Pancreas (tissue), 10 donors: Measurements from ENCODE around the gene RUNX1. TPM values are rescaled to one million over a fixed set of nuclear protein-coding genes. Genes with fewer than 3 reads are reported as not detected.

ENCODE experiments used
- ATAC-seq, 4 donors: fragments of 200-7000 bp; cut with Tn5 transposase; one replicate each; pipeline versions ENCODE4 v1.8.0 to v1.9.1; 2020; ENCODE audit warnings: mild to moderate bottlenecking in 4 of 4, moderate library complexity in 4 of 4
- DNase-seq, 6 donors: peaks; one replicate each; pipeline ENCODE4 v3.0.0-alpha.2; 2020
- FAIRE-seq: peaks from 2 replicates; lab custom pipeline; 2012; peaks lifted over from hg19 to GRCh38; lab: Jason Lieb, UNC
- H3K27ac ChIP-seq, 4 donors: fragments of 200-600 bp; sonication (generic); 1 replicate in 3 of 4; 2 replicates in 1 of 4; pipeline versions ENCODE4 v1.5.0 to v1.8.0; 2020
- H3K27me3 ChIP-seq, 4 donors: fragments of 200-600 bp; one replicate each; pipeline ENCODE4 v1.8.0; 2021
- H3K36me3 ChIP-seq, 3 donors: fragments of 200-600 bp; sonication (generic) in 1 of 3; one replicate each; pipeline versions ENCODE4 v1.5.0 to v1.8.0; 2020 to 2021
- H3K4me1 ChIP-seq, 3 donors: fragments of 200-600 bp; one replicate each; pipeline ENCODE4 v1.8.0; 2021
- H3K4me3 ChIP-seq, 4 donors: fragments of 200-600 bp; sonication (generic) in 2 of 4; one replicate each; pipeline versions ENCODE4 v1.5.0 to v1.8.0; 2020 to 2021
- H3K9me3 ChIP-seq, 4 donors: fragments of 200-600 bp; one replicate each; pipeline ENCODE4 v1.8.0; 2021
- WGBS, 2 donors: extraction: QIAGEN DNeasy Blood & Tissue Kit; methylation state at CpG; one replicate each; pipeline ENCODE4 v1.1.7; 2013; 5-methylcytosine and 5-hydroxymethylcytosine counted together
- intact Hi-C, 3 donors: fragments of 100-400 bp; cut with DNase I; formaldehyde crosslinking; loops; one replicate each; pipeline versions ENCODE4 v1.11.1 to v1.14.2; 2022
- polyA plus RNA-seq, 2 donors: library from polyadenylated mRNA; stranded (reverse); fragments of 200-250 nt; gene quantifications; one replicate each; pipeline ENCODE4 v1.2.3, GENCODE V29; 2013
- total RNA-seq, 6 donors: library from RNA; stranded (reverse); fragmentation: NEBNext Ultra II Directional in 4 of 6; extraction: Animal tissue kit (Norgen Biotek cat#: 25700) in 4 of 6; gene quantifications; one replicate each; pipeline versions ENCODE4 v1.2.1 to v1.2.4, GENCODE V29; 2021 to 2023
- TF ChIP-seq, protein P1 (sequence below), 4 donors: fragments of 200-600 bp; sonication (generic) in 3 of 4; IDR thresholded peaks; one replicate each; pipeline versions ENCODE4 v1.5.0 to v1.8.0; 2021; ENCODE audit warnings: antibody characterized with exemption in 4 of 4
- donor health status: healthy with polysubstance abuse.
- donor health status: DM: no; HTN: no; CAD: no; lungs with moderate emphysema.
- donor health status: DM: no; HTN: no; CAD: no.
- donor health status: control.
- donor health status: control.
- donor health status: Bipolar disorder and iron deficiency.
- donor health status: DM: yes; HTN: yes; CAD: no.
- donor health status: DM: no; HTN: no; CAD: no.
- donor health status: DM: no; HTN: no; CAD: no.
- donor health status: DM: yes; HTN: yes; CAD: no.

Gene RUNX1
- total and polyA plus RNA-seq, 8 donors: 2.1 to 38.2 (median 4.5) TPM

DNA sequence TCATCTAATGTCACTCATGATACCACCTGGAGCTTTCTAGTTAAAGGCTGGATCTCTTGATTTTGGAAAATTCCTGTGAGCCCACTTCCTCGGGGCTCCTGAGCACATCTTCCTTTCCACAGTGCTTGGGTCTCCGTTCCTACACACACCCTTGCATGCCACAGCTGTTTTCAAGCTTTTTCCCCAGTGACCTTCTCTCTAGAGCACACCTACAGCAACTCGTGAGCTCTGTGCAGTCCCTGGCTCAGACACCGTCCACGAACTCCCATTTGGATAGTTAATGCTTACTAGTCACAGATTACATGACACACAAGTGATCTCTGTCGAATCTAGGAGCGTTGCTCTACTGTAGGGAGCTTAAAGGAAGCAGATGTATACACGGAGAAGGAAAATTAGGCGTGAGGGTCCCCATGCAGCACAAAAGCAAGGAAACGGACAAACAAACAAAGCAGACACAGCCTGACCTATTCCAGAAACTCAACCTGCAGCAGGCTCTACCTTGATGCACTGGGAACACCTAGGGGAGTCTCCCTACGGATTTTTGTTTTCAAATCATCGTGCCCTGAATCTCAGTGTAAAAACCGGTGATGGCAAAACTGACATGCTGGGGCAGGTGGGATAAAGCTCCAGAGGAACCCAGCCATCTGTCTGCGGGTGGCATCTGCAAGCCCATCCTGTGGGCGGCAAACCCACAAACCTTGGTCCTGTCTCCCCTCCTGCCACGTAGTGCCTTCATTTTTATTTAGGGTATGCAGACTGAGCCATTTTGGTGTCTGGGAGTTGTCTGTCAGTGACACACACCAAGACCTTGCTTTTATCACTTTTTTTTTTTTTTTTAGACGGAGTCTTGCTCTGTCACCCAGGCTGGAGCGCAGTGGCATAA is 177.8 kb downstream of the RUNX1 start:
- H3K9me3 ChIP-seq: no peaks in the 10 kb centered on the region
- no peak for FAIRE-seq
- H3K4me3 ChIP-seq: no peak overlapping the region
- H3K36me3 ChIP-seq: no peaks in the 10 kb centered on the region
- WGBS, 2 donors: 72 to 74% methylated on average over 18 of the region's 18 CpGs
- ATAC-seq: no peak
- intact Hi-C loops: no loop called here
- TF ChIP-seq, protein P1, sequence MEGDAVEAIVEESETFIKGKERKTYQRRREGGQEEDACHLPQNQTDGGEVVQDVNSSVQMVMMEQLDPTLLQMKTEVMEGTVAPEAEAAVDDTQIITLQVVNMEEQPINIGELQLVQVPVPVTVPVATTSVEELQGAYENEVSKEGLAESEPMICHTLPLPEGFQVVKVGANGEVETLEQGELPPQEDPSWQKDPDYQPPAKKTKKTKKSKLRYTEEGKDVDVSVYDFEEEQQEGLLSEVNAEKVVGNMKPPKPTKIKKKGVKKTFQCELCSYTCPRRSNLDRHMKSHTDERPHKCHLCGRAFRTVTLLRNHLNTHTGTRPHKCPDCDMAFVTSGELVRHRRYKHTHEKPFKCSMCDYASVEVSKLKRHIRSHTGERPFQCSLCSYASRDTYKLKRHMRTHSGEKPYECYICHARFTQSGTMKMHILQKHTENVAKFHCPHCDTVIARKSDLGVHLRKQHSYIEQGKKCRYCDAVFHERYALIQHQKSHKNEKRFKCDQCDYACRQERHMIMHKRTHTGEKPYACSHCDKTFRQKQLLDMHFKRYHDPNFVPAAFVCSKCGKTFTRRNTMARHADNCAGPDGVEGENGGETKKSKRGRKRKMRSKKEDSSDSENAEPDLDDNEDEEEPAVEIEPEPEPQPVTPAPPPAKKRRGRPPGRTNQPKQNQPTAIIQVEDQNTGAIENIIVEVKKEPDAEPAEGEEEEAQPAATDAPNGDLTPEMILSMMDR (IDR thresholded peaks at IDR 0.05): no peak
- no peaks in the 10 kb centered on the region for H3K27me3 ChIP-seq
- DNase-seq: no peak
- H3K27ac ChIP-seq: no peak overlapping the region
- no peaks in the 10 kb centered on the region for H3K4me1 ChIP-seq

DNA sequence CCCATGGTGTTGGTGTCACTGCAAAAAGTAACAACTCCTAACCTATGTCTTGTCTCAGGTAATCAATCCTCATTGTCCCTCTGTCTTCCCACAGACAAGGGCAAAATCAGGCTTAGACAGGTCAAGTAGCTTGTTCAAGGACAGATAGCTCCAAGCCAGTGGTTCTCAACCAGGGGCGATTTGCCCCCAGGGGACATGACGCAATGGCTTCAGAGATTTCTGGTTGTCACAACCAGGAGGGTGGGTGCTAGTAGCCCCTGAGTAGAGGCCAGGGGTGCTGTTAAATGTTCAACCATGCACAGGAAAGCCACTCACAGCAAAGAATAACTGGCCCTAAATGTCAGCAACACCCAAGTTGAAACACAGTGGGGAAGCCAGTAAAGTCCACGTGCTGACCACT is 178.9 kb downstream of the RUNX1 start:
- Histone ChIP-seq H3K36me3 (no peaks in the 10 kb centered on the region), H3K27me3 (no peaks in the 10 kb centered on the region), H3K27ac (no peak overlapping the region), H3K4me1 (no peaks in the 10 kb centered on the region), H3K9me3 (no peaks in the 10 kb centered on the region), H3K4me3 (no peak overlapping the region)
- DNase-seq (no peak), FAIRE-seq (no peak), ATAC-seq (no peak)
- TF ChIP-seq, protein P1 (IDR thresholded peaks at IDR 0.05): no peak
- WGBS, 2 donors: 78 to 86% methylated on average over 3 of the region's 3 CpGs
- intact Hi-C loops: no loop called here

DNA sequence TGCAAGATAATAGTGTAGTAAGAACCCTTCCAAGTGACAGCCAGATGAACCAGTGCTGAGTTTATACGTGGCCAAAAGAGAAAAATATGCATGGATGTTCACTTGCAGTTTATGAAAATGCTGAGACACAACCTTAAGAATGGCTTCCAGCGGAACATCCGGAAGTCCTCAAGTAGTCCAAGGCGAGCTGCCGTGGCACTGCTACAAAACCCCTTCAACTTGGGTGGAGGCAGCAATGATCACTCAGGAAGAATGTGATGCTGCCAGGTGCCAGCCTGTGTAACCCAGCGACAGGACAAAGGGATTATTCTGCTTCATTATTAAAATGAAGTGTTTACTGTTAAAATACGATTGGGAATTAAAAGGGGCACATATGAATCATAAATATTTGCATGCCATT is 179.6 kb downstream of the RUNX1 start:
- no peak overlapping the region for H3K4me3 ChIP-seq
- no peaks in the 10 kb centered on the region for H3K9me3 ChIP-seq
- intact Hi-C loops: no loop called here
- no peak overlapping the region for H3K27ac ChIP-seq
- 78 to 79% methylated on average over 7 of the region's 7 CpGs for WGBS, 2 donors
- ATAC-seq (no peak), FAIRE-seq (no peak), DNase-seq (no peak)
- TF ChIP-seq, protein P1 (IDR thresholded peaks at IDR 0.05): no peak
- no peaks in the 10 kb centered on the region for H3K36me3 ChIP-seq
- H3K27me3 ChIP-seq: no peaks in the 10 kb centered on the region
- no peaks in the 10 kb centered on the region for H3K4me1 ChIP-seq

DNA sequence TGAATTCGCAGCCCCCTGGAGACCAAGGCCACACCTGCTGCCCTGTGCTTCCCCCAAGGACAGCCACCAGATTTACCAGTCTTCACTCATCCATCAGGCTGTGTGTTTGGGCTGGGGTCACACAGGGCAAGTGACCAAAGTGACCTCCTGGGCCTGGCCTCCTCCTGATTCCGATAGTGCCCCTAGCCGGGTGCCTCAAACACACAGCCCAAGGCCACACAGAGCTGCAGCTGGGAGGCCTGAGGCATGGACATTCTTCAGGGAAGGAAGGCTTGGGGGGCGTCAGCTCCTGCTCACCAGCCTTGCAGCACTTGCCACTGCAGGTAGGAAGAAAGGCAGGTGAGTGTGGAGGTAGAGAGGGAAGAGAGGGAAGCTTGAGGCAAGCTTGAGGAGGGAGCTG is 181.3 kb downstream of the RUNX1 start:
- H3K36me3 ChIP-seq: no peaks in the 10 kb centered on the region

More for the DNA sequence above, 181.3 kb downstream of the RUNX1 start:
- DNase-seq: no peak
- ATAC-seq: no peak
- TF ChIP-seq, protein P1 (IDR thresholded peaks at IDR 0.05): no peak
- intact Hi-C loops: no loop called here
- Histone ChIP-seq H3K27me3 (no peaks in the 10 kb centered on the region), H3K9me3 (no peaks in the 10 kb centered on the region), H3K4me1 (no peaks in the 10 kb centered on the region), H3K4me3 (no peak overlapping the region), H3K27ac (no peak overlapping the region)
- no peak for FAIRE-seq
- WGBS, 2 donors: 74 to 87% methylated on average over 4 of the region's 4 CpGs
